Spleen (tissue), 11 donors: Measurements from ENCODE around the gene NUMBL. TPM values are rescaled to one million over a fixed set of nuclear protein-coding genes. Genes with fewer than 3 reads are reported as not detected.
"Not testable (repeated sequence)": the region's sequence is repeated elsewhere in the genome, so short reads cannot be mapped to it uniquely, and the experiment has no call there.

Source experiments
- DNase-seq: peaks from one replicate; pipeline ENCODE4 v3.0.0-alpha.2; 2020
- H3K27ac ChIP-seq, 8 donors: fragments of 200-600 bp; sonication (generic) in 7 of 8; 1 replicate in 4 of 8; 2 replicates in 4 of 8; pipeline versions ENCODE4 v1.5.0 to v1.8.0; 2016 to 2021; ENCODE audit warnings: inconsistent platforms in 4 of 8, mild to moderate bottlenecking in 4 of 8, moderate library complexity in 1 of 8
- H3K27me3 ChIP-seq, 7 donors: fragments of 200-600 bp; sonication (generic) in 6 of 7; replicated peaks in 1 of 7; 1 replicate in 4 of 7; 2 replicates in 3 of 7; pipeline versions ENCODE4 v1.5.0 to v1.8.0; 2016 to 2021; ENCODE audit warnings: inconsistent platforms in 3 of 7, mild to moderate bottlenecking in 1 of 7
- H3K36me3 ChIP-seq, 6 donors: fragments of 200-600 bp; sonication (generic) in 5 of 6; 1 replicate in 4 of 6; 2 replicates in 2 of 6; pipeline versions ENCODE4 v1.5.0 to v1.8.0; 2016 to 2021; ENCODE audit warnings: inconsistent platforms in 2 of 6
- H3K4me1 ChIP-seq, 6 donors: fragments of 200-600 bp; sonication (generic) in 5 of 6; 1 replicate in 3 of 6; 2 replicates in 3 of 6; pipeline versions ENCODE4 v1.5.0 to v1.8.0; 2016 to 2021; ENCODE audit warnings: inconsistent platforms in 3 of 6
- H3K4me3 ChIP-seq, 8 donors: fragments of 200-600 bp; sonication (generic) in 7 of 8; 1 replicate in 4 of 8; 2 replicates in 4 of 8; pipeline versions ENCODE4 v1.5.0 to v1.8.0; 2016 to 2021; ENCODE audit warnings: inconsistent platforms in 4 of 8, mild to moderate bottlenecking in 4 of 8, moderate library complexity in 2 of 8
- H3K9me3 ChIP-seq, 8 donors: fragments of 200-600 bp; sonication (generic) in 7 of 8; 1 replicate in 4 of 8; 2 replicates in 4 of 8; pipeline versions ENCODE4 v1.5.0 to v1.8.0; 2016 to 2021; ENCODE audit warnings: inconsistent platforms in 4 of 8
- CTCF ChIP-seq, 11 experiments: fragments of 200-600 bp in 7 of 11; fragments of 450-650 bp in 4 of 11; sonication (generic) in 4 of 11; IDR thresholded peaks in 8 of 11; conservative IDR thresholded peaks in 3 of 11; 1 replicate in 7 of 11; 2 replicates in 4 of 11; pipeline versions ENCODE4 v1.4.0 to v1.8.0; 2016 to 2021; ENCODE audit warnings: antibody characterized with exemption in 11 of 11, inconsistent platforms in 4 of 11, mild to moderate bottlenecking in 1 of 11
- POLR2A ChIP-seq, 3 donors: fragments of 450-650 bp; IDR thresholded peaks; one replicate each; pipeline ENCODE4 v1.5.1; 2017; ENCODE audit warnings: antibody characterized with exemption in 3 of 3, mild to moderate bottlenecking in 1 of 3
- POLR2AphosphoS5 ChIP-seq, 3 donors: sonication (generic); formaldehyde crosslinking; IDR thresholded peaks; one replicate each; pipeline ENCODE4 v1.5.1; 2017; ENCODE audit warnings: antibody characterized with exemption in 3 of 3
- WGBS, 5 donors: extraction: QIAGEN DNeasy Blood & Tissue Kit in 3 of 5; methylation state at CpG; one replicate each; pipeline versions ENCODE4 v1.1.5 to v1.1.7; 2013 to 2018; 5-methylcytosine and 5-hydroxymethylcytosine counted together
- intact Hi-C: fragments of 100-400 bp; cut with DNase I; formaldehyde crosslinking; loops from one replicate; pipeline ENCODE4 v1.15.0; 2023; ENCODE audit warnings: low total_unique reads
- polyA plus RNA-seq, 3 donors: library from polyadenylated mRNA; stranded (reverse); fragments of 200-250 nt; gene quantifications; one replicate each; pipeline ENCODE4 v1.2.1, GENCODE V29; 2013
- total RNA-seq, 7 donors: library from RNA; depleted of rRNA in 3 of 7; stranded (reverse); fragments of >200 nt in 3 of 7; fragmentation: NEBNext Ultra II Directional in 4 of 7; extraction: Animal tissue kit (Norgen Biotek cat#: 25700) in 4 of 7; gene quantifications; one replicate each; pipeline versions ENCODE4 v1.1.0 to v1.2.1, GENCODE V29; 2016 to 2021
- donor health status: healthy with polysubstance abuse.
- donor health status: DM: no; HTN: no; CAD: no; lungs with moderate emphysema.
- donor health status: DM: no; HTN: no; CAD: no.
- donor health status: Bipolar disorder and iron deficiency.
- donor health status: healthy.
- donor health status: DM: no; HTN: no; CAD: no.
- donor health status: DM: yes; HTN: yes; CAD: no.

Gene NUMBL
- total and polyA plus RNA-seq, 10 donors = 3.2 to 27.4 (median 13.3) TPM

GRCh38 chr19:40735013-40735771, 44.7 kb upstream of the NUMBL start:
- whole genome bisulfite sequencing, 5 donors = 92 to 97% (median 96%) methylated on average over 11 of the region's 11 CpGs
- Histone ChIP-seq H3K9me3 (no peaks in the 10 kb centered on the region), H3K4me3 (no peak overlapping the region), H3K36me3 (peaks cover 0 to 100% (median 89%) of the 10 kb centered on the region in 6 donors), H3K27me3 (no peaks in the 10 kb centered on the region), H3K27ac (no peak overlapping the region), H3K4me1 (peaks cover 0 to 4% (median 0%) of the 10 kb centered on the region in 6 donors)
- TF ChIP-seq CTCF (IDR thresholded peaks at IDR 0.05 in 8 of 11, conservative IDR thresholded peaks at IDR 0.05 in 3 of 11) (no peak), POLR2A (IDR thresholded peaks at IDR 0.05) (no peak)
- intact Hi-C loops = no loop called here
- no peak for DNase-seq

- no peak for DNase-seq
- Histone ChIP-seq H3K27me3 (no peaks in the 10 kb centered on the region), H3K36me3 (peaks cover 0 to 100% (median 92%) of the 10 kb centered on the region in 6 donors), H3K9me3 (no peaks in the 10 kb centered on the region), H3K27ac (no peak overlapping the region), H3K4me3 (no peak overlapping the region), H3K4me1 (peaks cover 0 to 4% (median 0%) of the 10 kb centered on the region in 6 donors)
- TF ChIP-seq CTCF (IDR thresholded peaks at IDR 0.05 in 8 of 11, conservative IDR thresholded peaks at IDR 0.05 in 3 of 11) (no peak), POLR2A (IDR thresholded peaks at IDR 0.05) (no peak), POLR2AphosphoS5 (IDR thresholded peaks at IDR 0.05) (peak in 1 of 3 donors; percentile 55)
- WGBS, 5 donors = 86 to 92% (median 89%) methylated on average over 13 of the region's 13 CpGs
- intact Hi-C loops = no loop called here
These were observed 42.7 kb upstream of the NUMBL start for GRCh38 chr19:40733149-40733548.

- H3K9me3 ChIP-seq, H3K27me3 ChIP-seq, H3K4me3 ChIP-seq, intact Hi-C loops, H3K4me1 ChIP-seq, DNase-seq, H3K27ac ChIP-seq: not testable (repeated sequence)
- peaks cover 0 to 100% (median 95%) of the 10 kb centered on the region in 6 donors for H3K36me3 ChIP-seq
- 95 to 99% (median 98%) methylated on average over 16 of the region's 16 CpGs for WGBS, 5 donors
These were observed 41.9 kb upstream of the NUMBL start for GRCh38 chr19:40732304-40732703.

- WGBS, 5 donors = 90 to 96% (median 95%) methylated on average over 5 of the region's 5 CpGs
- intact Hi-C loops, H3K4me1 ChIP-seq, DNase-seq, H3K27ac ChIP-seq, H3K27me3 ChIP-seq, H3K4me3 ChIP-seq, H3K9me3 ChIP-seq: not testable (repeated sequence)
- H3K36me3 ChIP-seq = peaks cover 0 to 100% (median 90%) of the 10 kb centered on the region in 6 donors
These were observed 39.6 kb upstream of the NUMBL start for GRCh38 chr19:40730065-40730464.

GRCh38 chr19:40726279-40726678, 35.8 kb upstream of the NUMBL start:
- DNase-seq = no peak
- 93 to 100% (median 96%) methylated on average over 4 of the region's 4 CpGs for WGBS, 5 donors
- Histone ChIP-seq H3K27ac (no peak overlapping the region), H3K9me3 (peaks cover 0 to 4% (median 0%) of the 10 kb centered on the region in 8 donors), H3K27me3 (no peaks in the 10 kb centered on the region), H3K4me3 (no peak overlapping the region), H3K4me1 (peaks cover 10 to 39% (median 17%) of the 10 kb centered on the region in 6 donors), H3K36me3 (peaks cover 0 to 91% (median 65%) of the 10 kb centered on the region in 6 donors)
- TF ChIP-seq POLR2AphosphoS5 (IDR thresholded peaks at IDR 0.05) = no peak
- TF ChIP-seq POLR2A (IDR thresholded peaks at IDR 0.05) = no peak
- TF ChIP-seq CTCF (IDR thresholded peaks at IDR 0.05 in 8 of 11, conservative IDR thresholded peaks at IDR 0.05 in 3 of 11) = no peak
- intact Hi-C loops = no loop called here
